MM.1S (cell line): ENCODE results near the gene ACAD11.

Source experiments
- EZH2 ChIP-seq: fragments of 300-600 bp; sonication (generic); optimal IDR thresholded peaks from 2 replicates; pipeline ENCODE3; 2017; ENCODE audit warnings: low read depth, mild to moderate bottlenecking, antibody characterized with exemption, low read length, mixed read lengths
- EZH2phosphoT487 ChIP-seq: fragments of 300-600 bp; sonication (generic); IDR thresholded peaks from 2 replicates; pipeline ENCODE4 v1.6.1; 2018; ENCODE audit warnings: antibody characterized with exemption, low read length
- TF ChIP-seq, protein P1 (sequence below): fragments of 300-600 bp; sonication (generic); IDR thresholded peaks from 2 replicates; pipeline ENCODE4 v1.5.1; 2016; ENCODE audit warnings: antibody characterized with exemption, low read length, mixed read lengths

- TF ChIP-seq, protein P1, sequence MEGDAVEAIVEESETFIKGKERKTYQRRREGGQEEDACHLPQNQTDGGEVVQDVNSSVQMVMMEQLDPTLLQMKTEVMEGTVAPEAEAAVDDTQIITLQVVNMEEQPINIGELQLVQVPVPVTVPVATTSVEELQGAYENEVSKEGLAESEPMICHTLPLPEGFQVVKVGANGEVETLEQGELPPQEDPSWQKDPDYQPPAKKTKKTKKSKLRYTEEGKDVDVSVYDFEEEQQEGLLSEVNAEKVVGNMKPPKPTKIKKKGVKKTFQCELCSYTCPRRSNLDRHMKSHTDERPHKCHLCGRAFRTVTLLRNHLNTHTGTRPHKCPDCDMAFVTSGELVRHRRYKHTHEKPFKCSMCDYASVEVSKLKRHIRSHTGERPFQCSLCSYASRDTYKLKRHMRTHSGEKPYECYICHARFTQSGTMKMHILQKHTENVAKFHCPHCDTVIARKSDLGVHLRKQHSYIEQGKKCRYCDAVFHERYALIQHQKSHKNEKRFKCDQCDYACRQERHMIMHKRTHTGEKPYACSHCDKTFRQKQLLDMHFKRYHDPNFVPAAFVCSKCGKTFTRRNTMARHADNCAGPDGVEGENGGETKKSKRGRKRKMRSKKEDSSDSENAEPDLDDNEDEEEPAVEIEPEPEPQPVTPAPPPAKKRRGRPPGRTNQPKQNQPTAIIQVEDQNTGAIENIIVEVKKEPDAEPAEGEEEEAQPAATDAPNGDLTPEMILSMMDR, result no peak
- TF ChIP-seq EZH2, result no peak
- no peak for TF ChIP-seq EZH2phosphoT487
Observed at GRCh38 chr3:132517311-132517710, 142.3 kb downstream of the ACAD11 start.
